Activated CD4-positive, alpha-beta T cell treated with anti-CD3 and anti-CD28 coated beads, Interleukin-2, amount 50 U/mL, for 16 hours (primary cell): Measurements from ENCODE around the gene AHDC1.
"Not testable (repeated sequence)": the region's sequence is repeated elsewhere in the genome, so short reads cannot be mapped to it uniquely, and the experiment has no call there.

Experiments used
- DNase-seq: peaks from one replicate; pipeline ENCODE4 v3.0.0-alpha.2; 2020

Gene AHDC1

GRCh38 chr1:27561124-27561899 lies 42.6 kb downstream of the AHDC1 start:
- no peak for DNase-seq

DNA sequence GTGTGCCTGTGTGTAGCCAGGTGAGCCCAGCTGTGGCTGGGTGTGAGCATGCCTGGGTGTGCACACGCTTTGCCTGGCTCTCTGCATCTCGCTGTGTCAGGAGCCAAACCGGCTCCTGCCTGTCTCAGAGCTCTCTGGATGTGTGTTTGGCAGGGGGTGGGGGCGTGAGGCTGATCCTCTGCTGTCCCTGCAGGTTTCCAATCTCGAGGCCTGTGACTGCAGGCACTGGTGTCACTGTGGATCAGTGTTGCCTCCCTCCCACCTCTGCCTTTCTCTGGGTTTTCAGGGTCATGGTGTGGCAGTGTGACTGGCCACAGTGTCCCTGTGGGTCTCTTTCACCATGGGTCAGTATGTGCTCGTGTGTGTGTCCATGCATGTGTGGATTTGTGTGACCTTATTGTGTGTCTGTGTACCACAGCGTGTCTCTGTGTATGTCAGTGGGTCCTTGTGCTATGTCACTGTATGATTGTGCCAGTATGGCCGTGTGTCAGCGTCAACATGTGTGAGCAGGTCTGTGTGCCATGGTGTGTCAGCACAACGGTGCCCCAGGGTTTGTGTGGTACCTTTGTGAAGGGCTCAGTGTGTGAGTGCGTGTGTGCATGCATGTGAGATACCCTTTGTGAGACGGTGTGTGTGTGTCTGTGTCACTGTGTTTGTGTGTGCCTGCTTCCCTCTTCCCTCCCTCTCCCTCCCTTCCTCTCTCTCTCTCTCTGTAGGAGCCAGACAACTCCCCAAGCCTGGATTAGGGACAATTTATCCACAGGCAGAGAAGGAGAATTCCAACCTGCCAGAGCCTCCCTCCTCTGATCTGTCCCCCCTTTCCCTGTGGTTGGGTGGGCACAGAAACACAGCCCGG lies 43.4 kb downstream of the AHDC1 start:
- DNase-seq = no peak

DNA sequence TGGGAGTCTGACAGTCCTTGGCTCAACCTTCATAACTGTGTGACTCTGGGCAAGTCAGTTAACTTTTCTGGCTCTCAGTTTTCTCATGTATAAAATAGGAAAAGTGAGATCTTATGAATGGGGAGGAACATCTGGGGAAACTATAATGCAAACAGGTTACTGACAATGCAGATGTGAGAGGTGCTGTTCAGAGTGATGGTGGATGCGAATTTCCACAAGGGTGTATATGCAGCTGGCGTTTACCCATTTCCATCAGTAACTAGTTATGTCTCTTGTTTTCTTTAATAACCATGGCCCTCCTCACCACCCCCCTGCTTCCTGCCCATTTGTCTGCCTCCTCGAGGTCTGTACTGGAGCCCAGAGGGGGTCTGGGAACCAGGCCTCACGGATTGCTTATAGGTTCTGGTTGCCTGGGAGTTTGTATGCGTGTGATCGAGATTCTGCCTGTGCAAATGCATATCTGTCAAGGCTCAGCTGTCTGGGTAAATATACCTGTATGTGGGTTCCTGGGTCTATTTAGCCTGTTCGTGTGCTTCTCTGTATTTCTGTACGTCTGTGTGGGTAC lies 44.4 kb downstream of the AHDC1 start:
- DNase-seq = no peak

DNA sequence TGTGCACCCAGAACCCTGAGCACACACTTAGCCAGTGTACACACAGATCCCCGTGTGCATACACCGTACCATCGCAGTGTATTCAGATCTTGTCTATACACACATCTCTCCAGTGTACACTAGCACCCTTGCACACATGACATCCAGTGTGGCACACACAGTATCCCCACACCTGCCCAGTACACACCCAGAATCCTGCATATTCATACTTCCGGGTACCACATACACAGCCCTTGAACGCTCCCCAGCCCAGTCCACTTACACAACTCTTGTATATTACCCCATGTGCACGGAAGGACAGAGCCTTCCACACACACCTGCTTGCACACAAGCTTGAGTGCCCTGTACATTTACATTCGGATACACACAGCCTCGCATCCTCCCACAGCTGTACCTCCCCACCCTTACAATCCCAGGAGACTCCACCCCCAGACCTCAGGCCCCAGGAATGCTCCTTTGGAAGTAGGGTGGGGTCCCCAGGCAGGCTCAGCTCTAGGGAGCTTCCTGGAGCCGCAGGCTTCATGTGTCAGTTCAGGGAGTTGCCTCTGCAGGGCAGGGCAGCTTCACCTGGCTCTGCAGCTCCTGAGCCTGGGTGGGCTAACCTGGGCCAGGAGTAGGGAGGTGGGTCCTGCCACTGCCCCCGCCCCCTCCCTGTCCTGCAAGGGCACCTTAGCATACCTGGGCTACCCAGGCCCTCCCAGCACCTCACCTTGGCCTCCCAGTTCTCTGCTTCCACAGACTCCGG lies 46.2 kb downstream of the AHDC1 start:
- DNase-seq = no peak

DNA sequence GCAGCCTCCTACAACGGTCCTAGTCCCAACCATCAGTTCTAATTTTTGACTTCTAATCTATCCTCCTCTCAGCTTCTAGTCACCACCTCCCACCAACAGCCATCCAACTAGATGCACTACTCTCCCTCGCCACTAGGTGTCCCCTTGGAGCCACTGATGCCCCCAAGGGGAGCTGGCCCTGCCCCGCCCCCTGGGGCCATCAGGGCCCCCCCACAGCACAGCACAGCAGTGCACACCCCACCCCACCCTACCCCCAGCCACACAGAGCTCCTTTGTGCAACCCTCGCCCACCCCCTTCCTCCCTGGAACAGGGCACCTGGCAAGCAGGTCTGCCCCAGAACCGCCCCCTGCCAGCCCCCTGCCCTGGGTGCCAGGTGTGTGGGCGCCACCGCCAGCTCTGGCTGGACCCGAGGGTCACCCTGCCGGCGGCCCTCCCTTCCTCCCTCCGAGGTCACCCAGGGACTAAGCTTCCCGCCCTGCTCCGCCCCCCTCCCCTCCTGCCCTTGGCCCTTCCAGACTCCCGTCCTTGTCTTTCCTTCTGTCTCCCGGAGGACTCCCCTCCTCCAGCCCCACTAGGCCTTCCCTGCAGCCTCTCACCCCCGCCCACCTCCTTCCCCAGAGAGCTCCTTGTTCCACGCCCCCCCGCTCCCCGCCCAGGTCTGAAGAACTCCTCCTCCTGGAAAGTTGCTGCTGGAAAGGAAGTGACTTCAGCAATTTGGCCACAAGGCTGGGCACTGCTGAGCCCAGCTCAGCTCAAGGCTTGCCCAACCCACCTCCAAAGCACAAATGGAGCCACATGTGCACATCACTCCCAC lies 47.0 kb downstream of the AHDC1 start:
- DNase-seq = peak; percentile 77

DNA sequence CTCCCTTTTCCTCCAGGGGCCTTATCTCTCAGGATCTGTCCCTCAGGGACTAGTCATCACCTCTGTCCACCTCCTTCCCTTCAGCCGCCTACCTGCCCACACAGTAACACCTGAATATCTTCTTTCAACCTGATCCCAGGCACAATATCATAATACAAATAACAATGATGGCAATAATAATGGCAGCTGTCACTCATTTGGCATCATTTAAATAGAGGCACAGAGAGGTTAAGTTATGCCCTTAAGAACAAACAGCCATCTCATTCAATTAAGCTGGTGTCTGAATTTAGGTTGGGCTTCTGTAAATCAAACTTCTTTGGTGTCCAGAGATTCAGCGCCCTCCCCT lies 47.5 kb downstream of the AHDC1 start:
- DNase-seq = no peak

GRCh38 chr1:27555700-27556424 lies 48.1 kb downstream of the AHDC1 start:
- DNase-seq = peak; percentile 32

GRCh38 chr1:27554759-27555699 lies 48.9 kb downstream of the AHDC1 start:
- no peak for DNase-seq

- no peak for DNase-seq
Observed at GRCh38 chr1:27554293-27554692, 49.7 kb downstream of the AHDC1 start.

- DNase-seq = not testable (repeated sequence)
Observed at GRCh38 chr1:27553823-27554222, 50.1 kb downstream of the AHDC1 start.

GRCh38 chr1:27552911-27553420 lies 51.0 kb downstream of the AHDC1 start:
- no peak for DNase-seq

DNA sequence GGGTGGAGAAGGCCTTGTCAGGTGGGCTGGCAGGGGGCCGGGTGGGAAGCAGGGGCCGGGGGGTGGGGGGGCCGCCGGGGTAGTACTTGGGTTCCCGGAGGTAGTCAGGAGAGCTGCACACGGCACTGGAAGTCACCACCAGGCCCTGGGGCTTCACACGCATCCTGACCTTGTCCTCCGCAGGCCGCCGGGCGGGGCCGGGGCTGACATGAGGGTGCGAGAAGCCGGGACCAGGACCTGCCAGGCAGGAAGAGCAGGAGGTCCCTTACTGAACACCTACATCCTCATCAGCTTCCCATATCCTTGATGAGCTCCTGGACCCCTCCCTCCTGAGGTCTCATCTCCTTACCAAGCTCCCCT lies 52.0 kb downstream of the AHDC1 start:
- no peak for DNase-seq

- no peak for DNase-seq
Observed at GRCh38 chr1:27551170-27551952, 52.6 kb downstream of the AHDC1 start.

GRCh38 chr1:27550510-27551169 lies 53.3 kb downstream of the AHDC1 start:
- no peak for DNase-seq

DNA sequence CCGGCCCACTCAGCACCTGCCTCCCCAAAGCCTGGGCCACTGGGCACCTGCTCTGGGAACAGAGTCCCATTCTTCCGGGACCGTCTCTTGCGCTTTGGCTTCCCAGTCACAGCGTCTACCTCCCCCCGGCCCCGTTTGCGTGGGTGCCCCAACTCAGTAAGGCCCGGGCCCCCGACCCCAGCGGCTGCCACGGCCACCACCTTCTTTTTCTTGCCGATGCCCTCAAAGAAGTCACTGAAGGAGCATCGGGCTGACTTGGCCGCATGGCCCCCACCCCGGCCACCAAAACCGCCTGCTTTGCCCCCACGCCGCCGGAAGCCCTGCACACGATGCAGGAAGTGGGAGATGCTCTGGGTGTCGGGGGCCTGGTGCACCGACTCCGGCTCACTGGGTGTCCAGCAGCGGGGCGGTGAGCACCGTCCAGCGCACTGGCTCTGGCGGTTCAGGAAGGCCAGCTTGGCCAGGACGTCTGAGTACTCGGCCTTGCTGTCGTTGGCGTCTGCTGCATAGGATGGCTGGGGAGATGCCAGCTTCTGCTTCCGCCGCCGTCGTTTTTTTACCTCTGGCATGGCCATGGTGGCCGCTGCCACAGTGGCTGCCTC lies 54.0 kb downstream of the AHDC1 start:
- no peak for DNase-seq

- DNase-seq = no peak
Observed at GRCh38 chr1:27548858-27549719, 54.9 kb downstream of the AHDC1 start.

GRCh38 chr1:27548136-27548853 lies 55.6 kb downstream of the AHDC1 start:
- no peak for DNase-seq
